Breast epithelium (tissue), 4 donors: ENCODE results near the gene PLEKHN1. TPM values are rescaled to one million over a fixed set of nuclear protein-coding genes. Genes with fewer than 3 reads are reported as not detected.

Source experiments
- DNase-seq, 2 donors: peaks; one replicate each; pipeline ENCODE4 v3.0.0-alpha.2; 2019; ENCODE audit warnings: low spot score in 2 of 2
- H3K27ac ChIP-seq, 2 donors: fragments of 200-600 bp; sonication (generic) in 1 of 2; one replicate each; pipeline ENCODE4 v1.5.1; 2016 to 2019; ENCODE audit warnings: mild to moderate bottlenecking in 1 of 2
- H3K27me3 ChIP-seq, 2 donors: fragments of 200-600 bp; sonication (generic) in 1 of 2; one replicate each; pipeline versions ENCODE4 v1.5.1 to v1.6.0; 2017 to 2019; ENCODE audit warnings: control low read depth in 1 of 2, mild to moderate bottlenecking in 1 of 2
- H3K36me3 ChIP-seq: fragments of 200-600 bp; one replicate; pipeline ENCODE4 v1.5.1; 2019
- H3K4me1 ChIP-seq, 2 donors: fragments of 200-600 bp; sonication (generic); one replicate each; pipeline ENCODE4 v1.5.1; 2016 to 2019; ENCODE audit warnings: control low read depth in 1 of 2
- H3K4me3 ChIP-seq, 3 donors: fragments of 200-600 bp; sonication (generic); 1 replicate in 2 of 3; 2 replicates in 1 of 3; pipeline ENCODE4 v1.5.1; 2016 to 2019; ENCODE audit warnings: mild to moderate bottlenecking in 3 of 3, moderate library complexity in 2 of 3
- H3K9me3 ChIP-seq, 2 donors: fragments of 200-600 bp; sonication (generic) in 1 of 2; one replicate each; pipeline ENCODE4 v1.5.1; 2016 to 2019; ENCODE audit warnings: control low read depth in 1 of 2
- POLR2A ChIP-seq: fragments of 450-650 bp; IDR thresholded peaks from one replicate; pipeline ENCODE4 v1.6.1; 2016; ENCODE audit warnings: antibody characterized with exemption, mild to moderate bottlenecking, moderate library complexity
- POLR2AphosphoS5 ChIP-seq, 3 donors: sonication (generic); formaldehyde crosslinking; IDR thresholded peaks; one replicate each; pipeline ENCODE4 v1.6.1; 2017; ENCODE audit warnings: antibody characterized with exemption in 3 of 3
- intact Hi-C: fragments of 100-400 bp; cut with DNase I; formaldehyde crosslinking; loops from one replicate; pipeline ENCODE4 v1.15.1; 2023; ENCODE audit warnings: low total_unique reads
- total RNA-seq, 3 donors: library from RNA; depleted of rRNA; stranded (reverse); fragments of >200 nt; gene quantifications; one replicate each; pipeline ENCODE4 v1.1.0, GENCODE V29; 2016
- TF ChIP-seq, protein P1 (sequence below), 3 donors: fragments of 450-650 bp; IDR thresholded peaks; one replicate each; pipeline ENCODE4 v1.5.1; 2016 to 2017; ENCODE audit warnings: antibody characterized with exemption in 3 of 3, mild to moderate bottlenecking in 3 of 3, moderate library complexity in 3 of 3

Gene PLEKHN1
- total RNA-seq, 3 donors from 2014 or later: 0.16 to 2.8 (median 1.6) TPM

GRCh38 chr1:933603-933940 is 32.7 kb upstream of the PLEKHN1 start:
- TF ChIP-seq POLR2A (no peak), POLR2AphosphoS5 (IDR thresholded peaks at IDR 0.05) (no peak)
- TF ChIP-seq, protein P1, sequence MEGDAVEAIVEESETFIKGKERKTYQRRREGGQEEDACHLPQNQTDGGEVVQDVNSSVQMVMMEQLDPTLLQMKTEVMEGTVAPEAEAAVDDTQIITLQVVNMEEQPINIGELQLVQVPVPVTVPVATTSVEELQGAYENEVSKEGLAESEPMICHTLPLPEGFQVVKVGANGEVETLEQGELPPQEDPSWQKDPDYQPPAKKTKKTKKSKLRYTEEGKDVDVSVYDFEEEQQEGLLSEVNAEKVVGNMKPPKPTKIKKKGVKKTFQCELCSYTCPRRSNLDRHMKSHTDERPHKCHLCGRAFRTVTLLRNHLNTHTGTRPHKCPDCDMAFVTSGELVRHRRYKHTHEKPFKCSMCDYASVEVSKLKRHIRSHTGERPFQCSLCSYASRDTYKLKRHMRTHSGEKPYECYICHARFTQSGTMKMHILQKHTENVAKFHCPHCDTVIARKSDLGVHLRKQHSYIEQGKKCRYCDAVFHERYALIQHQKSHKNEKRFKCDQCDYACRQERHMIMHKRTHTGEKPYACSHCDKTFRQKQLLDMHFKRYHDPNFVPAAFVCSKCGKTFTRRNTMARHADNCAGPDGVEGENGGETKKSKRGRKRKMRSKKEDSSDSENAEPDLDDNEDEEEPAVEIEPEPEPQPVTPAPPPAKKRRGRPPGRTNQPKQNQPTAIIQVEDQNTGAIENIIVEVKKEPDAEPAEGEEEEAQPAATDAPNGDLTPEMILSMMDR (IDR thresholded peaks at IDR 0.05): no peak
- no peaks in the 10 kb centered on the region for H3K36me3 ChIP-seq
- no peak overlapping the region for H3K4me3 ChIP-seq
- peaks cover 5 to 42% of the 10 kb centered on the region in 2 donors for H3K27me3 ChIP-seq
- no peak overlapping the region for H3K27ac ChIP-seq
- no peak for DNase-seq
- H3K9me3 ChIP-seq: no peaks in the 10 kb centered on the region
- H3K4me1 ChIP-seq: peaks cover 5 to 8% of the 10 kb centered on the region in 2 donors
- intact Hi-C loops: no loop called here

DNA sequence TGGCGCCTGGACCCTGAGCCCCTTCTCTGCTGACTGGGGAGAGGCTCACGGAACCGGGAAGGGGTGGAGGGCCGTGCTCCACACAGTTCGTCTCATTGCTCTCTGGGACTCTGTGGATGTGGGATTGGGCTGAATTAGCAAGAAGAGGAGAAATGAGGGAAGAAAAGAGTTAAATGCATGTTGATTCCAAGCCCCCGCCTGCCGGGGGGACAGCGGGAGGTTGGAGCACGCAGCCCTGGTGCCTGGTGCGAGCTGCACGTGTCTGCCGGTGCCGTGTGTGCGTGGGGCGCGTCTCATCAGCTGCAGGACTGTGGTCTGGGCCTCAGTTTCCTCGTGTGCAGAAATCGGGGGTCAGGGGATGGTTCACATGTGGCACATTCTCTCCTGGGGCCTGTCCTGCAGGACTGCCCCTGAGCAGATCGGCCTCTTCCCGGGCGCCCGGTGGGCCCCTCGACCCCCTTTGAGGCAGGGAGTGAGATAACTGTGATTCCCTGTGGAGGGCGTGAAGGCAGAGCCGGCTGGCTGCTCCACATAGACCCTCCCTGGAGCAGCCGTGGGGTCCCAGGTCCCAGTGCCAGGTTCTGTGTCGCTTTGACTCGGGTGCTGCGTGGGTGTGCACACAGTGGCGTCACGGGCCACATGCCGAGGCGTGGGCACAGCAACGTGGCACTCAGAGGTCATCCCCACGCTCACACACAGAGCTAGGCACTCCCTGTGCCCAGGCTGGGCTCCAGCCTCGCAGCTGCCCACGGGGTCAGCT is 31.1 kb upstream of the PLEKHN1 start:
- intact Hi-C loops: loop anchor here (1.0 kb wide), 1 partner anchor 44 kb away; no protein-coding TSS in a partner anchor
- peaks cover 5 to 43% of the 10 kb centered on the region in 2 donors for H3K27me3 ChIP-seq
- TF ChIP-seq, protein P1 (IDR thresholded peaks at IDR 0.05): no peak
- no peak for TF ChIP-seq POLR2A
- no peak for TF ChIP-seq POLR2AphosphoS5 (IDR thresholded peaks at IDR 0.05)
- peaks cover 5 to 8% of the 10 kb centered on the region in 2 donors for H3K4me1 ChIP-seq
- H3K4me3 ChIP-seq: peak overlapping the region in 1 of 3 donors; percentile 17
- H3K9me3 ChIP-seq: no peaks in the 10 kb centered on the region
- no peak overlapping the region for H3K27ac ChIP-seq
- no peaks in the 10 kb centered on the region for H3K36me3 ChIP-seq
- DNase-seq: no peak

DNA sequence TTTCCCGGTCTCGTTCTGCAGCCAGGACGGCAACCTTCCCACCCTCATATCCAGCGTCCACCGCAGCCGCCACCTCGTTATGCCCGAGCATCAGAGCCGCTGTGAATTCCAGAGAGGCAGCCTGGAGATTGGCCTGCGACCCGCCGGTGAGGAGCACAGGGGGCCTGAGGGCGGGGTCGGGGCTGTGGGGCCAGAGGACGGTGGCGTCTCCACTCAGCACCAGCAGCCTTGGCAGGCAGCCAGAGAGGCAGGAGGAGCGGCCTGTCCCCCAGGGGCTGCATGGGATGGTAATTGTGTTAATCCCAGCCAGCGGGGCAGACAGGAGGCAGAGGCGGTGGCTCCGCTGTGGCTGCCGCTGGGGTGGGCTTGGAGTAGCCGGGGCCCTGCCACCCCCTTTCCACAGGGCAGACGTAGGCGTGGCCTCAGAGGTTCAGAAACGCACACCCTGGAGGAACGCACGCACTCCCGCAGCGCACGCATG is 30.5 kb upstream of the PLEKHN1 start:
- no peaks in the 10 kb centered on the region for H3K36me3 ChIP-seq
- no peak for DNase-seq
- peaks cover 5 to 13% of the 10 kb centered on the region in 2 donors for H3K4me1 ChIP-seq
- intact Hi-C loops: loop anchor here (1.0 kb wide), 1 partner anchor 44 kb away; no protein-coding TSS in a partner anchor
- H3K27ac ChIP-seq: no peak overlapping the region
- peaks cover 5 to 48% of the 10 kb centered on the region in 2 donors for H3K27me3 ChIP-seq
- H3K4me3 ChIP-seq: peak overlapping the region in 1 of 3 donors; percentile 17
- H3K9me3 ChIP-seq: no peaks in the 10 kb centered on the region
- TF ChIP-seq, protein P1 (IDR thresholded peaks at IDR 0.05): no peak
- TF ChIP-seq POLR2A (no peak), POLR2AphosphoS5 (IDR thresholded peaks at IDR 0.05) (no peak)

DNA sequence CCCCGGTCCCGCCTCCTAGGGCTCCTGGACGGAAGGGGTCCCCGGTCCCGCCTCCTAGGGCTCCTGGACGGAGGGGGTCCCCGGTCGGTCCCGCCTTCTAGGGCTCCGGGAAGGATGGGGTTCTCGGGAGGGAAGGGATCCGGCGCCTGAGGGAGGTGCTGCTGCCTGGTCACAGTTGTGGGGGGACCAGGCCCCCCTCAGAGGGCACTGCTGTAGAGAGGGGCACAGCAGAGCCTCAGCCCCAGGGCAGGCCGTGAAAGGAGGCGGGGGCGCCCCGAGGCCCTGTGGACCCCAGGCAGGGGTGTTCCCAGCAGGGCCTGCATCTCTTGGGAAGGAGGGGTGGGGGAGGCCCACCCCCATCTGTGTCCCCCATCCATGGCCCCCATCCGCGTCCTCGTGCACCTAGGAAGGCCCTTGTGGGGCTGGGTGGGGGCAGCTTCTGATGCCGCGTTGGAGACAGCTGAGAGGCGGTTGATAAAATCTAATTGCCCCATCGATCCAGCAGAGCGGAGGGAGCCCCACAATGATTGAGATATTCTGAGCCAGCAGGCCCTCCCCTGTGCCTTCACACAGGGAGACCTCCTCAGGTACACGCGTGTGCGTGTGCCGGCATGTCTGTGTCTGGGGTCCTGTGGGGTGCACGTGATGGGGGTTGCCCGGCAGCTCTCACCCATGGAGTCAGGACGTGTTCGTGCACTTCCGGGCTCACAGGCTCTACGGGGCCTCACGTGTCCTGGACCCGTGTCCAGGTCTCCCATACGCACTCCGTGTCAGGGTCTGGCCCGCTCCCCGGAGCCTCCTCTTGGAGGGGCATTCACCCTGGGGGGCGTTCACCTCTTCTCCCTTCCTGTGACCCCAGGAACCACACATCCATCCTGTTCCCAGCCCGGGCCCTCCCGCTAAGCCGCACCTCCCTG is 29.7 kb upstream of the PLEKHN1 start:
- H3K27ac ChIP-seq: no peak overlapping the region
- H3K4me3 ChIP-seq: no peak overlapping the region
- no peaks in the 10 kb centered on the region for H3K36me3 ChIP-seq
- H3K4me1 ChIP-seq: peaks cover 12 to 21% of the 10 kb centered on the region in 2 donors
- H3K9me3 ChIP-seq: no peaks in the 10 kb centered on the region
- H3K27me3 ChIP-seq: peaks cover 7 to 56% of the 10 kb centered on the region in 2 donors
- no peak for TF ChIP-seq POLR2AphosphoS5 (IDR thresholded peaks at IDR 0.05)
- TF ChIP-seq, protein P1 (IDR thresholded peaks at IDR 0.05): no peak
- TF ChIP-seq POLR2A: no peak
- intact Hi-C loops: loop anchor here (1.0 kb wide), 1 partner anchor 64 kb away; the partner anchor contains the start of gene HES4
- DNase-seq: no peak
